NCI-H69 (cell line): ENCODE results near the gene ZNF468.
A peak's percentile ranks its signal among the peaks of the same experiment; 100 is the strongest.
"Not testable (repeated sequence)": the region's sequence is repeated elsewhere in the genome, so short reads cannot be mapped to it uniquely, and the experiment has no call there.

Source experiments
- DNase-seq: peaks from one replicate; lab custom pipeline; 2025; lab: John Stamatoyannopoulos, UW

The ZNF468 gene

DNA sequence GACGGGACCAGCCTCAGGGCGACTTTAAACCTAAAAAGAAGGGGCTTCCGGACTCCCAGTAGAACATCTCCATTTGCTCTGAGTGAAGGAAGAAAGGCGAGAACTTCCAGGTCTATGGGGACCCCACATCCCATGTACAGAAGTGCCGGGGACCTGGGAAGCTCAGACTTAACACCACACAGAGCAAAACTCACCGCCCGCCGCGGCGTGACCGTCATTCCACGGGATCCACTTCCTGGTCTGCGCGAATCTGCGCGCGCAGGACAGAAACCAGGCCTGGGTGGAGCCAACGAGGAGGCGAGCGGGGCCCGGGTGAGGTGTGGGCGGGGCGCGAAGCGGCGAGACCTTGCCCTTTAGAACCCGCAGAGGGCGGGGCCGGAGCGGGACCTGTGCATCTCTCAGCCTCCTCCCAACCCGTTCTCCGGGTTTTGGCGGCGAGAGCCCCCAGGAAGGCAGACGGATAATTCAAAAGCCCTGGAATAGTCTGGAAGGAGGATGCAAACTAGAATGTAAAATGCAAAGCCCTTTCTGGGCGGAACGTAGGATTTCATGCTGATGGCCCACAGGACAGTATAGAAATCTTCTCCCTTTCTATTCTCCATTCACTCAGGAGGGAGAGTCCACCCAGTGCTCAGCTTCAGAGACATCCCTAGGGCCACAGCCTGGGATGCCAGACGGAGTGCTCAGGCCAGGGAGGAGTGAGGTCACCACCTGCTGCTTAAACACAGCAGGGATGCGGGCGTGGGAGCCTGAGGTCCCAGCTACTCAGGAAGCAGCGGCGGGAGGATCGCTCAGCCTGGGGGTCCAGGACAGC lies at the start of gene ZNF468:
Gene ZNF468 (minus strand): TSS at position 242 of the 814 bp plus-strand sequence. CDS start 3,347 bp downstream, outside the sequence.
- peak; percentile 80 for DNase-seq

DNA sequence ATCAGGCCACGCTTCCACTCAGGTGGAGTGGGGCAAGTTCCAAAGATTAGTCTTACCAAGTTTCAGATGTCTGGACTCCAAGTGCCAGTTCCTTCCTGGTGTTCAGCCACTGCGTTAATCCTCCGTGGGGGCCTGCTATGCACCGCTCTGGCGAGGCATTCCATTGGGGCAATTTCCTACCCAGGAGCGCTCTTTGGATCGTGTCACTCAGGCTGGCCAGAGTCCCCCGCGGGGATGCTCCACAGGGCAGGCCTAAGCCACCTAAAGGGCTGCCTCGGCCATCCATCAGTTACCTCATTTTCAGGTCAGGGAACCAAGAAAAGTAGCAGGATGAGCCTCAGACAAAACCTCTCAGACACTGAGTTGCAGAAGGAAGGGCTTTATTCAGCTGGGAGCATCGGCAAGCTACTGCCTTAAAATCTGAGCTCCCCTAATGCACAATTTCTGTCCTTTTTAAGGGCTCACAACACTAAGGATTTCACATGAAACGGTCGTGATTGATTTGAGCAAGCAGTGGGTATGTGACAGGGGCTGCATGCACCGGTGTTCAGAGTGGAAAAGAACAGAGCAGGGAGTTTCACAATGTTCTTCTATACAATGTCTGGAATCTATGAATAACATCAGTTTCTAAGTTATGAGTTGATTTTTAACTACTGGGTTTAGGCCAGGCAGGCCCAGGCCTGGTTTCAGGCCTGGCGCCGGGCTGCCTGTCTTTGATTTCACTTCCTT lies 46.8 kb upstream of the ZNF468 start:
- not testable (repeated sequence) for DNase-seq

DNA sequence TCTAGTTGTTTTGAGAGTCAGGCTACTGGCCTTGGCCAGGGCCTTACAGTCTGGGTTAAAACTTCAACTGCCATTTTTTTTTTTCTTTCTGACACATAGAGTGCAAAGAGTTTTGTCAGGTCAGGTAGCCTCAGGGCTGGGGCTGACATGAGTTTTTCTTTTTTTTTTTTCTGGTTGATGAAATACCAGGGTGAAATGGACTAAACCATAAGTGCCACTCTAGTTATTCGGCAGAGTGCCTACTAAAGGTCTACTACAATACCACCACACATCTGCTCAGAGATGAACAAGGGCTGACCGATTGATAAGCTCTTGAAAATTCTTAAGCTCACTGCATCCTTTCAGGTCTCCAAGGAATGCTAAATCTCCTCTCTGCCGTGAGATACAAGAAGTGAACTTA lies 44.4 kb upstream of the ZNF468 start:
- no peak for DNase-seq

DNA sequence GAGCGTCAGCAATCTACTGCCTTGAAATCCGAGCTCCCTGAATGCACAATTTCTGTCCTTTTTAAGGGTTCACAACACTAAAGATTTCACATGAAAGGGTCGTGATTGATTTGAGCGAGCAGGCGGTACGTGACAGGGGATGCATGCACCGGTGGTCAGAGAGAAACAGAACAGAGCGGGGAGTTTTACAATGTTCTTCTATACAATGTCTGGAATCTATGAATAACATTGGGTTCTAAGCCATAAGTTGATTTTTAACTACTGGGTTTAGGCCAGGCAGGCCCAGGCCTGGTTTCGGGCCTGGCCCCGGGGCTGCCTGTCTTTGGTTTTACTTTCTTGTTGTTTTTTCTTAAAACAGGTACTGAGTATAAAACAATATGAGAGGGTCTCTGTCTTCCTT lies 41.2 kb upstream of the ZNF468 start:
- not testable (repeated sequence) for DNase-seq

DNA sequence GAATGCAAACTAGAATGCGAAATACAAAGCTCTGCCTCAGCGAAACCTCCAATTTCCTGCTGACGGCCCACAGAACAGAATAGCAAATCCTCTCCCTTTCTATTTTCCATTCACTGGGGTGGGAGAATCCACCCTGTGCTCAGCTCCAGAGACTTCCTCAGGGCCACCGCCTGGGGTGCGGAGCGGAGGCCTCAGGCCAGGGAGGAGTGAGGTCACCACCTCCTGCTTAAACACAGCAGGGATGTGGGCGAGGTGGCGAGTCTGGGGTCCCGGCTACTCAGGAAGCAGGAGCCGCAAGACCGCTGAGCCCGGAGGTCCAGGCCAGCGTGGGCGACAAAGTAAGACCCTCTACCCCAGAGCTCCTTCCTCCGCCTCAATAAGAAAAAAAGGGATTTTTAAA lies 40.7 kb upstream of the ZNF468 start:
- no peak for DNase-seq

DNA sequence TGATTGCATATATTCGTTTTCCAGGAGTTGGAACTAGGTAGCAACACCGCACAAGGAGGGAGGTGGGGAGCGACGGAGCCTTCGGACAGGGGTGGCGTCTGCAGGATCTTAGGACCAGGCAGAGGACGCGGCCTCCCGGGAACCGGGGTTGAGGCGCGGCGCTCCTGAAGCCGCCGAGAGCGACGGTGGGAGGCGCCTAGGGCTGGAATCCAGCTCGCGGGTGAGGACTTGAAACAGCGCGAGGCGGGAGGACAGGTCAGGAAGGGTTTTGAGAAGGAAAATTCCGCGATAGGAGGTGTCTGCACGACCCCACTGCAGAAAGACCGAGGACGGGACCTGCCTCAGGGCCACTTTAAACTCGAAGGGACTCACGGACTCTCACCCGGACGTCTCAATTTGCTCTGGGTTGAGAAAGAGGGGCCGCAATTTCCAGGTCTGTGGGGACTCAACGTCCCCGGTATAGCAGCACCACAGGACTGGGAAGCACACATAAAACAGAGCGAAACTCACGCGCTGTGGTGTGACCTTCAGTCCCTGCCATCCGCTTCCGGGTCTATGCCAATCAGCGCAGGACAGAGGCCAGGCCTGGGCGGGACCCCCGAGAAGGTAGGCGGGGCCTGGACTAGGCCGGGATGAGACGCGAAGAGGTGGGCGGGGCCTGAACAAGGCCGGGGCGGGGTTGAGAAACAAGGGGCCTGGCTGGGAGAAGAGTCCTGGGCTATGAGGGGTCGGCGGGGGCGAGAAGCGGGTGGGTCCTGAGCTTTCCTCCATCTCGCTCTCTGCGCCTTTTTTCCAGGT lies 39.9 kb upstream of the ZNF468 start, which contains the start of gene ZNF320:
Gene ZNF320 (minus strand): TSS at position 498 of the 798 bp plus-strand sequence. CDS start 7,380 bp downstream, outside the sequence.
- peak; percentile 98 for DNase-seq

DNA sequence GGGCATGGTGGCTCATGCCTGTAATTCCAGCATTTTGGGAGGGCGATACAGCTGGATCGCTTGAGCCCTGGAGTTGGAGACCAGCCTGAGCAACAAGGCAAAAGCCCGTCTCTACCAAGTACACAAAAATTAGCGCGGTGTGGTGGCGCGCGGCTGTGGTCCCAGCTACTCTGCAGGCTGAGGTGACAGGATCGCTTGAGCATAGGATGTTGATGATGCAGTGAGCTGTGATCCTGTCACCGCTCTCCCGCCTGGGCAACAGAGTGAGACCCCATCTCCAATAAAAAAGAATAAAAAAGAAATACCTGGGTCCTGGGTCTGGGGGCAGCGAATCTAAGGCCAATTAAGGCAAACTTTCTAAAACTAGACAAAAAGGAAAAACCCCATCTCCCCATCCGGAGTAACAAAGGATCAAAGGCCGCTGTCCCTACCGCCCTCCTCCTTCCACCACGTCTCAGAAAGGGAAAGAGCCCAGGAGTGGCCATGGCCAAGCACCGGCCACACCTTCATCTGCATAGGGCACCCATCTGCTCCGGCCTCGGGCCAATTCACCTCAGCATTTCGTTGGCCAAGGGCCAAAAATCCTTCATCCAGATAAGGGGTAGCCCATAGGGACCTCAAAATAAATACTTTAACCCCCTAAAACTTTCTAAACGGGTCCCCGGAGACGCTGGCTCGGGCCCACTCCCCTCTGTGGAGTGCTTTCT lies 39.2 kb upstream of the ZNF468 start:
- DNase-seq: peak; percentile 71

DNA sequence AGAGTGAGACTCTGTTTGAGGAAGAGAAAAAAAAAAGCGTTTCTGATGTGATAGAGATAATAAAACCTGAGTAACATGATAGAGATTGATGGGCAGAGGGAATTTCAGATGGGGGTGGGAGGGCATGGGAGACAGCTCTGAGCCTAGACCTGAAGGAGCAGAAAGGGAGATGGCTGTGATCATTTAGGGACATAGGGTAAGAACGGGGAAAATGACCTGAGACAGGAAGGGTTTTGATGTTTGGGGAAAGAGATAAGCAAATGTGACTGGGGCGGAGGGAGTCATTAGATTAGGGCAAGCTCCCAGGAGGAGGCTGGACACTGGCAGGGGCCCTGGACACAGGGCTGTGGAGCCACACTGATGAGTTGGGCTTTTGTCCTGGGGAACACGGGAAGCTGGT lies 33.9 kb upstream of the ZNF468 start:
- DNase-seq: no peak

DNA sequence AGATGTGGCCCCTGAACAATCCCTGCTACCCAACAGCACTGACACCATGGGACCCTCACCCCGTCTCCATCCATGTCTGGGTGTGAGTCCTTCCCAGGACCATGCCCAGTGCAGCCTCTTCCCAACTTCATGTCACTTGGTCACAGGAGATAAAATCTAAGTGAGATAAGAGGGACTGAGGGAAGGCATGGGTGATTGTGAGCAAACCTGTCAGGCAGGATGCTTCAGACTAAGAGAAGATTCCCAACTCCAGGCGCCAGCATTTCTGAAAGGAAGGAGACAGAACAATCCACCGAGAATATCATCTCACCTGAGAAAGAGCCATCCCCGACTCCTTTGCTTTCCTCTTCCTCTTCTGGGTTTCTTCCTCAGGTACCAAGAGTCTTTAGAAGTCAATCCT lies 32.5 kb upstream of the ZNF468 start:
- DNase-seq: no peak

DNA sequence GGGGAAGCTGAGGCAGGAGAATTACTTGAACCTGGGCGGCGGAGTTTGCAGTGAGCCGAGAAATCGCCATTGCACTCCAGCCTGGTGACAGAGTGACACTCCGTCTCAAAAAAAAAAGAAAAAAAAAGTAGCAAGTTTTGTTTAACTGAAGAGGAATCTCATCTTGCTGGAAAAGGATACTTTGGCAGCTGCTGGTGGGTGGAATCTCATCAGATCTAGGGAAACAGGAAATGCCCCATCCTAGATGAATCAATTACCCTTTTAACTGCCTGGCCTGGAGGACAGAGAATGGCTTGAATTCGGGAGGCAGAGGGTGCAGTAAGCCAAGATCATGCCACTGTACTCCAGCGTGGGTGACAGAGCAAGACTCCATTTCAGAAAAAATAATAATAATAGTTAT lies 31.7 kb upstream of the ZNF468 start:
- no peak for DNase-seq

DNA sequence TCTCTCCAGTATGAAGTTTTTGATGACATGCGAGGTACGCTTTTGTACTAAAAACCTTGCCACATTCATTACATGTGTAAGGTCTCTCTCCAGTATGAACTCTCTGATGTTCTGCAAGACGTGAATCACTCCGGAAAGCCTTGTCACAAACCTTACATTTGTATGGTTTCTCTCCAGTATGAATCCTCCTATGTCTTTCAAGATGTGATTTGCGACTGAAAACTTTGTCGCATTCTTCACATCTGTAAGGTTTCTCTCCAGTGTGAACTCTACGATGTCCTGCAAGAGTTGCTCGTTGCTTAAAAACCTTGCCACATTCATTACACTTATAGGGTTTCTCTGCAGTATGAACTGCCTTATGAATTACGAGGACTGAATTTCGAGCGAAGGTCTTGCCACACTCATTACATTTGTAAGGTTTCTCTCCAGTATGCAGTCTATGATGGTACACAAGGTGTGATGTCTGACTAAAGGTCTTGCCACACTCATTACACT lies 23.5 kb upstream of the ZNF468 start:
- DNase-seq: no peak

DNA sequence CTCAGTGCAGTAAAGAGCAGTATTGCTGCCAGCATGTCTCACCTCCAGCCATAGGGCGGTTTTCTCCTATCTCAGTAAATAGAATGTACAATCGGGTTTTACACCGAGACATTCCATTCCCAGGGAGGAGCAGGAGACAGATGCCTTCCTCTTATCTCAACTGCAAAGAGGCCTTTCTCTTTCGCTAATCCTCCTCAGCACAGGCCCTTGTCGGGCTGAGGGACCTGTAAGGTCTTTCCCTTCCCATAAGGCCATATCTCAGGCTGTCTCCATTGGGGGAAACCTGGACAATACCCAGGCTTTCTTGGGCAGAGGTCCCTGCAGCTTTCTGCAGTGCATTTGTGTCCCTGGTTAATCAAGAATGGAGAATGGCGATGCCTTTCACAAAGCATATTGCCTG lies 15.6 kb upstream of the ZNF468 start:
- DNase-seq: not testable (repeated sequence)

DNA sequence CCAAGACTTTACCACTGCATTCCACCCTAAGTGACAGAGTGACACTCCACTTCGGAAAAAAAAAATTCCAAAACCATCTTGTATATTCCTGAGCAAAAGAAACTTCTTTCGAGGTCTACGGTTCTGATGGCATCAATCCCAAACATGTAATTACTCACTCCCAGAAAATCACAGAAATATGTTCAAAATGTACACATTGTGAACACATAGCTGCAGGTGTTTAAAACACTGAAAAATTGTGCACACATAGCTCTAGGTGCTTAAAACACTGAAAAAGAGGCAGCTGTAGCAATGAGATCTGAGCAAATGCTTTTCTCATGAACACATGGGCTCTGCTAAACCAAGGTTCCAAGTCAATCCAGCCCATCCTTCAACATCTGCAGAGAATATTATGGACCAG lies 14.0 kb upstream of the ZNF468 start:
- DNase-seq: no peak

DNA sequence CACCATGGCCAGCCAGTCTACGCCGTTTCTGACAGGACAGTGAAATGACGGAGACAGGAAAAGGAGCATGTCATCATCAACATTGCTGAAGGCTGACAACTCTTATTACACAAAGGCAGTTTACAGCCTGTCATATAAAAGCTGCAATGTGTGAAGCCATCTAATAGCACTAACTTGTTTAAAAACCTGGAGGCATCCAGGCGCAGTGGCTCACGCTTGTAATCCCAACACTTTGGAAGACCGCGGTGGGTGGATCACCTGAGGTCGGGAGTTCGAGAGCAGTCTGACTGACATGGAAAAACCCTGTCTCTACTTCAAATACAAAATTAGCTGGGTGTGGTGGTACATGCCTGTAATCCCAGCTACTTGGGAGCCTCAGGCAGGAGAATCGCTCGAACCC lies 10.6 kb upstream of the ZNF468 start:
- not testable (repeated sequence) for DNase-seq

DNA sequence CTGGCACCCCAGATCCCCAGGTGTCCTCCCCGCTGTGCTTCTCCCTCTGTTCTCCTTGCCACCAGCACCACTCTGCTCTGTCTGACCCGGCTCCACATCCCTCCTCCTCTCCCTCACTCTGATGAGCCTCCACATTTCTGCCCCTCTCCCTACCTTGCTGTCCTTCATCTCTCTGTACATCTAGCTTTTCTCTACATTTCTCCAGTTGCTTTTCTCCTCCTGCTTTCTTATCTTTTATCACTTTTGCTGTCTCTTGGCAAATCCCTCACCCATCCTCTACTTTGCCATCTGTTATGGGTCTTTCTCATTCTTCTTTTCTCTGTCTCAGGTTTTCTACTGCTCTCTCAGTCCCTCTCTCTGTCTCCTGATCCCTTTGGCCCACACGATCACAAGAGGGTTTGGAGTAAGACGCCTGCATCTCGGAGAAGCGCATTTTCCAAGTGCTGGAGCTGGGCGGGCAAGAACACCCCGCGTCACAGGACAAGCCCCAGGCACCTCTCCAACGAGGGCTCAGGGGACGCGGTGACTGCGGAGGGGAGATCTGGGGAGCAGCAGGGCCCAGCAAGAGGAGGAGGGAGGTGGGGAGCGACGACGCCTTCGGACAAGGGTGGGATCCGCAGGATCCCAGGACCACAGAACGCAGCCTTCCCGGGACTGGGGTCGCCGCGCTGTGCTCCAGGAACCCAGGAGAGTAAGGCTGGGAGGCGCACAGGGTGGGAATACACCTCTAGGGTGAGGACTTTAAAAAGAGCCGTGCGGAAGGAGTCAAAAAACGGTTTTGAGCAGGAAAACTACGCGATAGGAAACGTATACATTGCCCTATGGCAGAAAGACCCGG lies 660 bp downstream of the ZNF468 start:
- DNase-seq: peak; percentile 53

DNA sequence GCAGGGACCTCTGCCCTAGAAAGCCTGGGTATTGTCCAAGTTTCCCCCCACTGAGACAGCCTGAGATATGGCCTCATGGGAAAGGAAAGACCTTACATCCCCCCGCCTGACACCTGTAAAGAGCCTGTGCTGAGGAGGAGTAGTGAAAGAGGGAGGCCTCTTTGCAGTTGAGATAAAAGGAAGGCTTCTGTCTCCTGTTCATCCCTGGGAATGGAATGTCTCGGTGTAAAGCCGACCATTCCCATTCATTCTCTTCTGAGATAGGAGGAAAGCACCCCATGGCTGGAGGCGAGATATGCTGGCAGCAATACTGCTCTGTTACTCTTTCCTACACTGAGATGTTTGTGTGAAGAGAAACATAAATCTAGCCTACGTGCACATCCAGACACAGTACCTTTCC lies 10.1 kb downstream of the ZNF468 start:
- DNase-seq: not testable (repeated sequence)

DNA sequence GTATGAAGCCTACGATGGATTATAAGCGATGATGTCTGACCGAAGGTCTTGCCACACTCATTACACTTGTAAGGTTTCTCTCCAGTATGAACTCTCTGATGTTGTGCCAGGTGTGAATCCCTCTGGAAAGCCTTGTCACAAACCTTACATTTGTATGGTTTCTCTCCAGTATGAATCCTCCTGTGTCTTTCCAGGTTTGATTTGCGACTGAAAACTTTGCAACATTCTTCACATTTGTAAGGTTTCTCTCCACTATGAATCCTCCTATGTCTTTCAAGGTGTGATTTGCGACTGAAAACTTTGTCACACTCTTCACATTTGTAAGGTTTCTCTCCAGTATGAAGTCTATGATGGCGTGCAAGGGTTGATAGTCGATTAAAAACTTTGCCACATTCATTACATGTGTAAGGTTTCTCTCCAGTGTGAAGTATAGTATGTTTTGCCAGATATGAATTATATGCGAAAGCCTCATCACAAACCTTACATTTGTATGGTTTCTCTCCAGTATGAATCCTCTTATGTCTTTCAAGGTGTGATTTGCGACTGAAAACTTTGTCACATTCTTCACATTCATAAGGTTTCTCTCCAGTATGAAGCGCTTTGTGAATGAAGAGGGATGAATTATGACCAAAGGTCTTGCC lies 16.5 kb downstream of the ZNF468 start:
- DNase-seq: not testable (repeated sequence)

DNA sequence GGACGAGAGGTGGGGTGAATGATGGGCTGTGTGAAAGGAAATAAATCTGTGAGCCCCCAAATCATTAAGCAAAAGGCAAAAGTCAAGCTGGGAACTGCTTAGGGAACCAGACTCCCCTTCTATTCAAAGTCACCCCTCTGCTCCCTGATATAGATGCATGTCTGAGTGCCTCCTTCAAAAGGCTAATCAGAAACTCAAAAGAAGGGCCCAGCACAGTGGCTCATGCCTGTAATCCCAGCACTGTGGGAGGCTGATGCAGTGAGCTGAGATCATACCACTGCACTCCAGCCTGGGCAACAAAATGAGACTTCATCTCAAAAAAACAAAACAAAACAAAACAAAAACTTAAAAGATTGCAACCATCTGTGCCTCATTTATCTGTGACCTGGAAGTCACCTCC lies 23.1 kb downstream of the ZNF468 start:
- DNase-seq: not testable (repeated sequence)

DNA sequence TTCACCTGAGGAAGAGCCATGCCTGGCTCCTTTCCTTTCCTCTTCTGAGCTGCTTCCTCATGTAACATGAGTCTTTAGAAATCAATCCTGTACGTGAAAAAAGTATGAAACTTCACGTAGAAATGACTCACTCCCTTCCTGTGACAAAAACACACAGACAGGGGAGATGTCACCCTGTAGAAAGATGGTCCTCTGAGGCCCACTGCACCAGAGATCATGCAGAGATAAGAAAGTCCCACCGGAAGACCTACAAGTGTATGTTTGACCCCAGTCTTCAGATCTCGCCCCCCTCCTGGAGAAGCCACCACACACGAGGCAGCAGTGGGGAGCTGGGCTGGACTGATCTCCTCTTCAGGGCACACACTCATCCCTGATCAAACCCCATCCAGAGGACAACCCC lies 23.9 kb downstream of the ZNF468 start:
- not testable (repeated sequence) for DNase-seq

DNA sequence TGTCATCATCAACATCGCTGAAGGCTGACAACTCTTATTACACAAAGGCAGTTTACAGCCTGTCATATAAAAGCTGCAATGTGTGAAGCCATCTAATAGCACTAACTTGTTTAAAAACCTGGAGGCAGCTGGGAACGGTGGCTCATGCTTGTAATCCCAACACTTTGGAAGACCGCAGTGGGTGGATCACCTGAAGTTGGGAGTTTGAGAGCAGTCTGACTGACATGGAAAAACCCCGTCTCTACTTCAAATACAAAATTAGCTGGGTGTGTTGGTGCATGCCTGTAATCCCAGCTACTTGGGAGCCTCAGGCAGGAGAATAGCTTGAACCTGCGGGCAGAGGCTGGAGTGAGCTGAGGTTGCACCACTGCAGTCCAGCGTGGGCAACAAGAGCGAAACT lies 27.6 kb downstream of the ZNF468 start:
- DNase-seq: not testable (repeated sequence)
